Measurements from ENCODE around the gene KRT38.

The KRT38 gene

DNA sequence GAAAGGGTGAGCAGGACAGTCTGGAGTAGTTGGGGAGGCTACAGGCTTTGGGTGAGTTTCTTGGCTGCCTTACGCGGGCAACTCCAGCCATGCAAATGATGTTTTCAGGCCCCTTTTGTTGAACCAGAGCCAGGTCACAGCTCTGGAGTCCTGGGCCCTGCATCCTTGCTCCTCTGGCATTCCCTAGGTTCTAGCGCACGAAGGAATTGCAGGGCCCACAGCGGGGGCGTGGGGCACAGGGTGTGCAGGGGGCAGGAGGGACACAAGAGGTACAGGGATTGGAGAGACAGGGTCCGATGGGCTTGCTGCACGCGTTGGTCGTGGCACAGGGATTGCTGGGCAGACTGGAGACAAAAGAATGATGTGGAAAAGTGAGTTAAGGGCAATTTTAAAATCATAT, 47.0 kb downstream of the KRT38 start:
- DNase-seq: no peak

DNA sequence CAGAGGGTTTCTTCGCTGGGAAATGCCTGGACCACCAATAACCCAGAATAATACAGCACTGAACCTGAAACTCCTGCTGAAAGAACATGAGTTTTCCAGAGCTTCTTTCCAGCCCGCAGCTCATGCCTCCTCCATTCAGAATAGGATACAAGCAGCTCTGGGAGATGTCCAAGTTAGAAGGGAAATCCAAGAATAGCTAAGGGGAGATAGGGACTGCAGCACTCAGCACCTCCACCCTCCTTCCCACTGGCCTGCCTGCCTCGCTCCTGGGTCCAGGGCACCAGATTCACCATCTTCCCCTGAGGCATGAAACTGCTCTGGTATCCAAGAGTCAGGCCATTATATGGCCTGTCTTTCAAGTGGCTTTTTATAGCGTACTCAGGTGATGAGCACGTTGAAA, 47.5 kb downstream of the KRT38 start:
- no peak for DNase-seq

DNA sequence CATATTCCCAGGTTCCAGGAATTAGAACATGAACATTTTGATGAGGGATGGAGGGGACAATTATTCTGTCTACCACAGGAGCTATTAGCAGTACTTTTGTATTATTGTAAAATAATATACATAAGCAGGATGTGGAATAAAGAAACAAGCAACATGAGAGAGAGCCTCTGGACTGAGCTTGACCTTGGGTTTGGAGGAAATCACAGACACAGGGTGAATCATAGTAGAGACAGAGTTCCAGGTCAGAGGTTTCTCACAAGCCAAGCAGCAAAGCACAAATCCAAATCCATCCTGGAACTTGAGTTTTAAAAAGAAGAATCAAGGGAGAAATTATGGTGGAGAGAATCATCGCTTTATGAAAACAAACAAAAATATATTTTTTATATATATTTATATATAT, 48.5 kb downstream of the KRT38 start:
- DNase-seq: no peak

DNA sequence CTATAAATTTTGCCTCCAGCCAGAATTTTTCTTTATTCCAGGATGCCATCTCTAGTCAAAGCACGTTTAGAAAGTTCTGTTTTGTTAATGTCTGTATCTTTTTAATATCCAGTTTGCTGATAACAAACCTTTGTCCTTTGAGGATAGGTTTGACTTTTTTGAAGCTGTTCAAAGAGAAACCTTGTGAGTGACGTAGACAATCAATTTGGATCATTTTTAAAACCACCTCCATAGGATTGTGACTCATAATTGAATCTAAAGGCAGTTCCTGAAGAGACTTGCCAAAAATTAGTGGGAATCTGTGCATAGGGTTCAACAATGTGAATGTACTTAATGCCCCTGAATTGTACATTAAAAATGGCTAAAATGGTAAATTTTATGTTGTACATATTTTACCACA, 49.2 kb downstream of the KRT38 start:
- DNase-seq: no peak

DNA sequence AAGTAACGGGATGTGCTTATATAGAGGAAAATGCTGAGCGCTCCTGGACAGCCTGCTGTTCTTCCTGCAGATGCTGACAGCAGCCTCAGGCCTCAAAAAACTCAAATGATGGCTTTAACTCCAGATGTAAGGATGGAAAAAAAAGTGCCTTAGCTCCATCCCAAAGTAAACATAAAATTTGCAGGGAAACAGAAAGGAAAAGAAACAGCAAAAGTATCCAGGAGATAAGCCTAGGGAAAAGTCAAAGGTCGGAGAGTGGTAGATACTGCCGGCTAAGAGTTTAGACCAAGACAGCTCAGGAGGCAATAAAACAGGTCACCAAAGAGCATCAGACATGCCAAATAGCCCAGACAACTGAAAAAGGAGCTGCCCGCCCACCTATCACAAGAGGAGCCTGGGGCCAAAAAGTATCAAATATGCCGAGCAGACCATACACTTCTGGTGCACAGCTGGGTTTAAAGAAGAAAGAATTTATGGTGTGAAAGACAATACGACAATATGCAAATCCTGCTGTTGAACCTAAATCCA, 50.3 kb downstream of the KRT38 start:
- no peak for DNase-seq

DNA sequence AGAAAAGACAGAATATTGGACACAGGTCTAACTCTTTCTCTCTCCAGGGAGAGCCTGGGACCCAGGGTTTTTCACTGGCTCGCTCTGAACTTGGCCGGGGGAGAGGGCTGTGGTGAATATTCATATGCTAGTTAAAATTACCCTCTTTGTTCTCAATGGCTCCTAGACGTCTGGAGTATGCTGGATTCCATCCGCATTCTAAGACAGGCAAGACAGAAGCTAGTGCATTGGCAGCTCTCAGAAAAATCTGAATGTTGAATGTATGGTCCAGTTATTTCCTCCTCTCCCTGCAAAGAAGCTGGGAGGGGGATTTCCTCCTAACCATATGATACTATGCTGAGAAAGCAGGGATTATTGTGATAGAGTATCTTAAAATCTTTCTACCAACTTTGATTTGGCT, 53.1 kb downstream of the KRT38 start:
- DNase-seq: no peak

DNA sequence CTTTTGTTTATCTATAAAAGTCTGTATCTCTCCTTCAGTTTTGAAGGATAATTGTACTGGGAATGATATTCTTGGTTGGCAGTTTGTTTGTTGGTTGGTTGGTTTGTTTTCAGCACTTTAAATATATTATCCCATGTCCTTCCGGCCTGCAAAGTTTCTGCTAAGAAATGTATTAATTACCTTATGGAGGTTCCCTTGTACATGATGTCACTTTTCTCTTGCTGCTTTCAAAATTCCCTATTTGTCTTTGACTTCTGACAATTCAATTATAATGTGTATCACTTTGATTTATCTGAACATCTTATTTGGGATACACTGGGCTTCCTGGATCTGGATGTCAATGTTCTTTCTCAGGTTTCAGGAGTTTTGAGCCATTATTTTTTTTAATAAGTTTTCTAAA, 54.6 kb downstream of the KRT38 start:
- DNase-seq: no peak

Measured in NCI-H748 treated with DMSO at 0.1 percent for 48 hours (cell line).